Peyer's patch (tissue), 4 donors: ENCODE data around the gene IFT22.

Experiments used
- POLR2A ChIP-seq, 2 donors: fragments of 450-650 bp; IDR thresholded peaks; one replicate each; pipeline ENCODE4 v1.5.1; 2017; ENCODE audit warnings: antibody characterized with exemption in 2 of 2, mild to moderate bottlenecking in 2 of 2, moderate library complexity in 2 of 2
- TF ChIP-seq, protein P1 (sequence below), 6 experiments: fragments of 450-650 bp in 4 of 6; fragments of 200-600 bp in 2 of 6; sonication (generic) in 1 of 6; IDR thresholded peaks; one replicate each; pipeline ENCODE4 v1.5.1; 2017 to 2019; ENCODE audit warnings: antibody characterized with exemption in 6 of 6, mild to moderate bottlenecking in 3 of 6, moderate library complexity in 1 of 6

DNA sequence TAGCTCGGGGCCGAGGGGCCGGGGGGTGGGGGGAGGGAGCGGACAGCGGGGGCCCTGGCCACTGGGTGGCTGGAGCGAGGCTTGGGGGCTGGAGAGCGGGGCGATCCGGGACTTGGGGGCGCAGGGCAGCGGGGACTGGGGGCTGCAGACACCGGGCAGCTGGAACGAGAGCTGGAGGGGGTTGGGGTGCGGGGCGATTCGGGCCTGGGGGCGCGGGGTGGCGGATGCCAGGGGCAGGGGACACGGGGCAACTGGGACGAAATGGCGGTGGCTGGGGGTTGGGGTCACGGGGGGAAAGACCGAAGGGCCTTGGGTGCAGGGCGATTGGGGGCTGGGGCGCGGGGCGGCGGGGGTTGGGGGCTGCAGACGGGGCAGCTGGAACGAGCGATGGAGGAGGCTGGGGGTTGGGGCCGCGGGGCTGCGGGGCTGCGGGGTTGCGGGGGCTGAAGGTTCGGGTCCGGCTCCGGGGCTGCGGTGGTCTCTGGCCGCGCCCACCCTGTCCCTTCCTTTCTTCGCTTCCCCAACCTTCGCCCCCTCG is 41.7 kb upstream of the IFT22 start:
- TF ChIP-seq, protein P1, sequence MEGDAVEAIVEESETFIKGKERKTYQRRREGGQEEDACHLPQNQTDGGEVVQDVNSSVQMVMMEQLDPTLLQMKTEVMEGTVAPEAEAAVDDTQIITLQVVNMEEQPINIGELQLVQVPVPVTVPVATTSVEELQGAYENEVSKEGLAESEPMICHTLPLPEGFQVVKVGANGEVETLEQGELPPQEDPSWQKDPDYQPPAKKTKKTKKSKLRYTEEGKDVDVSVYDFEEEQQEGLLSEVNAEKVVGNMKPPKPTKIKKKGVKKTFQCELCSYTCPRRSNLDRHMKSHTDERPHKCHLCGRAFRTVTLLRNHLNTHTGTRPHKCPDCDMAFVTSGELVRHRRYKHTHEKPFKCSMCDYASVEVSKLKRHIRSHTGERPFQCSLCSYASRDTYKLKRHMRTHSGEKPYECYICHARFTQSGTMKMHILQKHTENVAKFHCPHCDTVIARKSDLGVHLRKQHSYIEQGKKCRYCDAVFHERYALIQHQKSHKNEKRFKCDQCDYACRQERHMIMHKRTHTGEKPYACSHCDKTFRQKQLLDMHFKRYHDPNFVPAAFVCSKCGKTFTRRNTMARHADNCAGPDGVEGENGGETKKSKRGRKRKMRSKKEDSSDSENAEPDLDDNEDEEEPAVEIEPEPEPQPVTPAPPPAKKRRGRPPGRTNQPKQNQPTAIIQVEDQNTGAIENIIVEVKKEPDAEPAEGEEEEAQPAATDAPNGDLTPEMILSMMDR (IDR thresholded peaks at IDR 0.05): no peak
- no peak for TF ChIP-seq POLR2A (IDR thresholded peaks at IDR 0.05)
